Measurements from ENCODE around the gene CCDC33. TPM values are rescaled to one million over a fixed set of nuclear protein-coding genes. Genes with fewer than 3 reads are reported as not detected.
A peak's percentile ranks its signal among the peaks of the same experiment; 100 is the strongest.

Gene CCDC33
- total RNA-seq, 4 donors from 2014 or later, result not detected

DNA sequence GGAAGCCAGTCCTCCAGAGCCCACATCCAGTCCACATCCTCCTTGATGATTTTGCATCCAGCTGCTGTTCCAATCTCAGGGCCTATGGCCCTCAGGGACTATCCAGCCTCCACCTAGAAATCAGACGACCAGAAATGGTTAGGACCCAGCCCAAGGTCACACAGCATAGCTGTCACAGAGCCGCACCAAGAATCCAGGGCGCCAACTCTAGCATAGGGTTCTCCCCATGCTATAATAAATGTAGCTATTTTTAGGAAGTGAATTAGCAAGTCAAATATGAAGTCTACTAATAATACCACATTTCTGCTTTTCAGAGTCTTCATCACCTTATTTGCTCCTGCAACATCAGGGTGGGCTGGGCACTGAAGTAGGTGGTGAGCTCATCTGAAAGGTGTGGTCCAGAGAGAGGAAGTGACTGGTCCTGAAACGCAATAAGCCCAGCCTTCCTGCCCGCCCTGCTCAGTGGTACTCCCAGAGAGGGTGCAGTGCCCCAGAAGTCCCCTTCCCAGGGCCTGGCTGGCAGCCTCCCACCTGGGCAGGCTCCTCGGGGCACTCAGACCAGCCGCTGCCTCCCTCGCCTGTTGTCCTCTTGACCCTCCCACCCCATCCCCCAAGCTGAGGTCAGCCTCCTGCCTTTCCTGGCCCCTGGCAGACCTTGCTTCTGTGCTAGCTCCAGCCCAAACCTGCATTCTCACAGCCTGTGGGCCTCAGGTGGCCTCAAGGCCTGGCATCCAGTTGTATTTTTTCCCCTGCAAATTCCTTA lies 148.9 kb downstream of the CCDC33 start:
- Histone ChIP-seq H3K9me3 (no peaks in the 10 kb centered on the region), H3K4me1 (peaks cover 0 to 40% (median 18%) of the 10 kb centered on the region in 4 donors), H3K27me3 (no peaks in the 10 kb centered on the region), H3K27ac (peak overlapping the region in 2 of 4 donors; percentile 29 to 75), H3K4me3 (no peak overlapping the region), H3K36me3 (no peaks in the 10 kb centered on the region)
- no peak for DNase-seq (ENCODE audit: low spot score in 2 of 2)
- 37 to 59% methylated on average over 6 to 7 of the region's 8 CpGs for WGBS, 2 donors
- TF ChIP-seq EP300 (IDR thresholded peaks at IDR 0.05), result no peak

DNA sequence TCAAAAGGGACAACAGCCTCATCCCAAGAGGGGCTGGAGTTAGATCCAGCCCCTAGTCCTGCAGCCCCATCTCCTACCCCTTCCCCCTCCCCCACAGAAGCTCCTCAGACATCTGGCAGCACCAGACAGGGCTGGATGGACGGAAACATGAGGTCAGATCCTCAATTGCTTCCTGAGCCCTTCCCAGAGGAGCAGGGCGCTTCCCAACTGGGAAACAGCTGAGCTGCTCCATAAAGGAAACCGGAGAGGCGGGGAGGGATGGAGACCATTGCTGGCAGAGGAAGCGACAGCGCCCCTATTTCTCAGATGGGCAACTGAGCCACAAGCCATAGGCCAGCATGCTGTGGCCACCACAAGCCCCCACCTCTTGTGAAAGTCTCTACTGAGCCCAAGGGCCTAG lies 149.6 kb downstream of the CCDC33 start:
- TF ChIP-seq POLR2A (IDR thresholded peaks at IDR 0.05), result no peak
- no peak for TF ChIP-seq EP300 (IDR thresholded peaks at IDR 0.05)
- Histone ChIP-seq H3K9me3 (no peaks in the 10 kb centered on the region), H3K4me3 (no peak overlapping the region), H3K4me1 (peaks cover 0 to 40% (median 18%) of the 10 kb centered on the region in 4 donors), H3K27me3 (no peaks in the 10 kb centered on the region), H3K27ac (peak overlapping the region in 2 of 4 donors; percentile 29 to 75), H3K36me3 (no peaks in the 10 kb centered on the region)
- WGBS, 2 donors, result 74 to 83% methylated on average over 6 of the region's 6 CpGs
- DNase-seq (ENCODE audit: low spot score in 2 of 2), result no peak

Other genes starting within 250 kb of the CCDC33 start
- 10 to 100 TPM; 16.6 to 29.1 (median 21.5) TPM for gene STOML1, start 244.0 kb upstream of the CCDC33 start, total RNA-seq
- 100 to 1,000 TPM in 2 of 4 donors, 10 to 100 TPM in 2; 69.3 to 159 (median 89.4) TPM for gene PML, start 241.6 kb upstream of the CCDC33 start, total RNA-seq
- under 1 TPM in 2 of 4 donors, not detected in 2; 0.20 to 0.87 TPM for gene GOLGA6A, start 153.8 kb upstream of the CCDC33 start, total RNA-seq
- gene ISLR2, start 105.7 kb upstream of the CCDC33 start, total RNA-seq, result 1 to 10 TPM in 1 of 4 donors, under 1 TPM in 2, not detected in 1; 0.66 to 1.5 (median 0.98) TPM
- 100 to 1,000 TPM in 3 of 4 donors, 10 to 100 TPM in 1; 41.7 to 250 (median 164) TPM for gene ISLR, start 62.6 kb upstream of the CCDC33 start, total RNA-seq
- 1 to 10 TPM in 1 of 4 donors, under 1 TPM in 1, not detected in 2; 0.39 to 1.9 TPM for gene STRA6, start 33.5 kb upstream of the CCDC33 start, total RNA-seq
- 1 to 10 TPM; 2.4 to 5.7 (median 4.1) TPM for gene CYP11A1, start 131.3 kb downstream of the CCDC33 start, total RNA-seq
- gene SEMA7A, start 197.6 kb downstream of the CCDC33 start, total RNA-seq, result 10 to 100 TPM; 31.8 to 35.6 (median 33.8) TPM
- 10 to 100 TPM; 27.3 to 66.0 (median 40.4) TPM for gene UBL7, start 224.8 kb downstream of the CCDC33 start, total RNA-seq